ENCODE data around the gene RASAL2.
A peak's percentile ranks its signal among the peaks of the same experiment; 100 is the strongest.

DNA sequence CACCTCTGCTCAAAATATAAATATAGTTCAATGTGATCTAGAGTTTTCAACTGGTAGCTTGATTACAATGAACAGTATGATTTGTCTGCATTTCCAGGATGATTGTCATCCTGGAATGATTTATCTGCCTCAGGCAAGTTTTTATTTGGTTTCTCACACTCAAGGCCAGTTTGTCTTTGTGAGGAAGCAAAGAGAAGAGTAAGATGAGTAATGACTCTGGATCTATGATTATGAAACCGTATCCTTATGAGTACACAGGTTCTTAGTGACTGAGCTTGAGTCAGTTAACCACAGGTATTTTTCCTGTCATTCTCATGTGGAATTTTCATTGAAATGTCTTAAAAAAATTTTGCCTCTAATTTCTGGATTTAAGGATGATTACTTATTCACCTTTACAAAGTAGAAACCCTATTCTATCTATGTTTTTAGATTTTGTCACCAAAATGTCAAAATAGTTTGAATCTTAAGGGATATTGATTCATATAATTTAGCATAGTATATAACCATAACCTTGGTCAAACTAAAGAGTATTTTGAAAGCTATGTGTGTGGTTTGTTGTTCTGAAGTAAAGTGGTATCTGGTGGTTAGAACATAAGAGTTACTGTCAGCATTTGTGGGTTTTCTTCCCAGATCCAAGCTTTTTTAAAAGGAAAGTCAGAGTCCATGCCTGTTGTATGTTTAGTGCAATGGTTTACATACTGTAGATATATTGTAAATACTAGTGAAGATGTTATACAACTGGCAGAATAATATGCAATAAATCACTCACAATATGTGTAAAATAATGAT, 145.0 kb downstream of the RASAL2 start:
- TF ChIP-seq, protein P1, sequence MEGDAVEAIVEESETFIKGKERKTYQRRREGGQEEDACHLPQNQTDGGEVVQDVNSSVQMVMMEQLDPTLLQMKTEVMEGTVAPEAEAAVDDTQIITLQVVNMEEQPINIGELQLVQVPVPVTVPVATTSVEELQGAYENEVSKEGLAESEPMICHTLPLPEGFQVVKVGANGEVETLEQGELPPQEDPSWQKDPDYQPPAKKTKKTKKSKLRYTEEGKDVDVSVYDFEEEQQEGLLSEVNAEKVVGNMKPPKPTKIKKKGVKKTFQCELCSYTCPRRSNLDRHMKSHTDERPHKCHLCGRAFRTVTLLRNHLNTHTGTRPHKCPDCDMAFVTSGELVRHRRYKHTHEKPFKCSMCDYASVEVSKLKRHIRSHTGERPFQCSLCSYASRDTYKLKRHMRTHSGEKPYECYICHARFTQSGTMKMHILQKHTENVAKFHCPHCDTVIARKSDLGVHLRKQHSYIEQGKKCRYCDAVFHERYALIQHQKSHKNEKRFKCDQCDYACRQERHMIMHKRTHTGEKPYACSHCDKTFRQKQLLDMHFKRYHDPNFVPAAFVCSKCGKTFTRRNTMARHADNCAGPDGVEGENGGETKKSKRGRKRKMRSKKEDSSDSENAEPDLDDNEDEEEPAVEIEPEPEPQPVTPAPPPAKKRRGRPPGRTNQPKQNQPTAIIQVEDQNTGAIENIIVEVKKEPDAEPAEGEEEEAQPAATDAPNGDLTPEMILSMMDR (IDR thresholded peaks at IDR 0.05) = no peak
- TF ChIP-seq, protein P2, sequence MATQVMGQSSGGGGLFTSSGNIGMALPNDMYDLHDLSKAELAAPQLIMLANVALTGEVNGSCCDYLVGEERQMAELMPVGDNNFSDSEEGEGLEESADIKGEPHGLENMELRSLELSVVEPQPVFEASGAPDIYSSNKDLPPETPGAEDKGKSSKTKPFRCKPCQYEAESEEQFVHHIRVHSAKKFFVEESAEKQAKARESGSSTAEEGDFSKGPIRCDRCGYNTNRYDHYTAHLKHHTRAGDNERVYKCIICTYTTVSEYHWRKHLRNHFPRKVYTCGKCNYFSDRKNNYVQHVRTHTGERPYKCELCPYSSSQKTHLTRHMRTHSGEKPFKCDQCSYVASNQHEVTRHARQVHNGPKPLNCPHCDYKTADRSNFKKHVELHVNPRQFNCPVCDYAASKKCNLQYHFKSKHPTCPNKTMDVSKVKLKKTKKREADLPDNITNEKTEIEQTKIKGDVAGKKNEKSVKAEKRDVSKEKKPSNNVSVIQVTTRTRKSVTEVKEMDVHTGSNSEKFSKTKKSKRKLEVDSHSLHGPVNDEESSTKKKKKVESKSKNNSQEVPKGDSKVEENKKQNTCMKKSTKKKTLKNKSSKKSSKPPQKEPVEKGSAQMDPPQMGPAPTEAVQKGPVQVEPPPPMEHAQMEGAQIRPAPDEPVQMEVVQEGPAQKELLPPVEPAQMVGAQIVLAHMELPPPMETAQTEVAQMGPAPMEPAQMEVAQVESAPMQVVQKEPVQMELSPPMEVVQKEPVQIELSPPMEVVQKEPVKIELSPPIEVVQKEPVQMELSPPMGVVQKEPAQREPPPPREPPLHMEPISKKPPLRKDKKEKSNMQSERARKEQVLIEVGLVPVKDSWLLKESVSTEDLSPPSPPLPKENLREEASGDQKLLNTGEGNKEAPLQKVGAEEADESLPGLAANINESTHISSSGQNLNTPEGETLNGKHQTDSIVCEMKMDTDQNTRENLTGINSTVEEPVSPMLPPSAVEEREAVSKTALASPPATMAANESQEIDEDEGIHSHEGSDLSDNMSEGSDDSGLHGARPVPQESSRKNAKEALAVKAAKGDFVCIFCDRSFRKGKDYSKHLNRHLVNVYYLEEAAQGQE (IDR thresholded peaks at IDR 0.05; ENCODE audit: insufficient read depth in 1 of 2, low read depth in 2 of 2, low read length in 1 of 2) = peak in 1 of 2 experiments; percentile 40; a peak in 1 of 4 replicates
